Lung (tissue), 12 donors: ENCODE data around the gene NAXE. TPM values are rescaled to one million over a fixed set of nuclear protein-coding genes. Genes with fewer than 3 reads are reported as not detected.
A peak's percentile ranks its signal among the peaks of the same experiment; 100 is the strongest.

Source experiments
- ATAC-seq: fragments of 200-7000 bp; cut with Tn5 transposase; one replicate; pipeline ENCODE4 v1.9.1; 2020; ENCODE audit warnings: moderate number of reproducible peaks; ENCODE audit not compliant: insufficient read depth, low FRiP score
- DNase-seq, 3 donors: peaks; one replicate each; pipeline ENCODE4 v3.0.0-alpha.2; 2013 to 2017
- H3K27ac ChIP-seq, 2 donors: one replicate each; pipeline ENCODE4 v1.5.1; 2013; ENCODE audit warnings: mild to moderate bottlenecking in 2 of 2, moderate library complexity in 2 of 2, control low read depth in 1 of 2, inconsistent platforms in 1 of 2, low read depth in 1 of 2, low read length in 1 of 2
- H3K27me3 ChIP-seq, 3 donors: one replicate each; pipeline ENCODE4 v1.5.1; 2013; ENCODE audit warnings: low read length in 2 of 3; ENCODE audit not compliant: control insufficient read depth in 3 of 3, insufficient read depth in 3 of 3
- H3K36me3 ChIP-seq, 4 donors: one replicate each; pipeline ENCODE4 v1.5.1; 2013; ENCODE audit warnings: low read length in 4 of 4, mild to moderate bottlenecking in 1 of 4, moderate library complexity in 1 of 4; ENCODE audit not compliant: control insufficient read depth in 4 of 4, insufficient read depth in 4 of 4
- H3K4me1 ChIP-seq, 5 donors: one replicate each; pipeline ENCODE4 v1.5.1; 2013; ENCODE audit warnings: low read length in 5 of 5, mild to moderate bottlenecking in 2 of 5, moderate library complexity in 1 of 5; ENCODE audit not compliant: control insufficient read depth in 5 of 5, insufficient read depth in 5 of 5
- H3K4me3 ChIP-seq: one replicate; pipeline ENCODE4 v1.5.1; 2013; ENCODE audit warnings: mild to moderate bottlenecking, control low read depth, moderate library complexity
- H3K9ac ChIP-seq, 2 donors: one replicate each; pipeline ENCODE4 v1.5.1; 2013; ENCODE audit warnings: low read length in 2 of 2, control low read depth in 1 of 2; ENCODE audit not compliant: insufficient read depth in 1 of 2
- H3K9me3 ChIP-seq, 4 donors: one replicate each; pipeline ENCODE4 v1.5.1; 2013; ENCODE audit warnings: low read length in 3 of 4, mild to moderate bottlenecking in 1 of 4, moderate library complexity in 1 of 4; ENCODE audit not compliant: control insufficient read depth in 4 of 4, insufficient read depth in 3 of 4
- CTCF ChIP-seq: IDR thresholded peaks from 2 replicates; pipeline ENCODE4 v1.5.1; 2012; ENCODE audit warnings: mild to moderate bottlenecking; ENCODE audit errors: control extremely low read depth, extremely low read depth
- WGBS, 2 donors: extraction: QIAGEN DNeasy Blood & Tissue Kit; methylation state at CpG; one replicate each; pipeline ENCODE4 v1.1.7; 2013; 5-methylcytosine and 5-hydroxymethylcytosine counted together
- polyA plus RNA-seq, 2 donors: library from polyadenylated mRNA; stranded (reverse); fragments of 200-250 nt; gene quantifications; one replicate each; pipeline ENCODE4 v1.2.1, GENCODE V29; 2013
- total RNA-seq, 2 donors: library from RNA; depleted of rRNA in 1 of 2; stranded (reverse); fragments of >200 nt in 1 of 2; gene quantifications; one replicate each; pipeline ENCODE4 v1.2.1, GENCODE V29; 2014 to 2021
- donor health status: control.
- donor health status: control.
- donor health status: Bipolar disorder and iron deficiency.
- donor health status: healthy.
- donor health status: DM: yes; HTN: yes; CAD: no.

Gene NAXE
- total and polyA plus RNA-seq, 4 donors: 38.1 to 95.8 (median 78.8) TPM

- no peak for ATAC-seq
- peaks cover 0 to 13% (median 8%) of the 10 kb centered on the region in 5 donors for H3K4me1 ChIP-seq
- no peak for TF ChIP-seq CTCF
- peaks cover 5 to 65% (median 27%) of the 10 kb centered on the region in 3 donors for H3K27me3 ChIP-seq
- WGBS, 2 donors: 23 to 25% methylated on average over 6 of the region's 6 CpGs
- H3K4me3 ChIP-seq: no peak overlapping the region
- H3K9me3 ChIP-seq: peaks cover 0 to 5% (median 0%) of the 10 kb centered on the region in 4 donors
- H3K9ac ChIP-seq: no peak overlapping the region
- no peaks in the 10 kb centered on the region for H3K36me3 ChIP-seq
- no peak for DNase-seq
- H3K27ac ChIP-seq: no peak overlapping the region
These were observed 28.0 kb downstream of the NAXE start for GRCh38 chr1:156619582-156619955.

DNA sequence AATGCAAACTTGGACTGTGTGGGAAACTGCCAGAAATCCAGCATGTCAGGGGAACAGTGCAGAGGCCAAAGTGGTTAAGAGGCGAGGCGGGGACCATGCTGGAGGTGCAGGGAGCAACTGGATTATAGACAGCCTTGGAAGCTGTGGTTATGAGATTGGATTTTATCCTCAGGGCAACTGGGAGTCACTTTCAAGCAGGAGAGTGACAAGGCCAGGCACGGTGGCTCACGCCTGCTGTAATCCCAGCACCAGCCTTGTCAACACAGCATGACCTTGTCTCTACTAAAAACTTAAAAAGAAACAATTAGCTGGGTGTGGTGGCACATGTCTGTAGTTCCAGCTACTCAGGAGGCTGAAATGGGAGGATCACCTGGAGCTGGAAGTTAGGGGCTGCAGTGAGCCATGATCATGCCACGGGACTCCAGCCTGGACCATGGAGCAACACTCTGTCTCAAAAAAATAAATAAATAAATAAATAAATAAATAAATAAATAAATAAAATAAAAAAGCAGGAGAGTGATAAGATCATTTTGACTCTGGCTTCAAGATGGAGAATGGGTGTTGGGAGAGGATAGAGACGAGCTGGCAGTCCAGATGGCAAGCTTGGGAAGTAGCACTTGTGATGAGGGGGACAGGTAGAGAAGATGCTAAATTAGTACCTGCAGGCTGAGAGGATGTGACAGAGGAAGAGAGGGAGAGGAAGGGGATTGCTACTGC lies 31.2 kb downstream of the NAXE start:
- Histone ChIP-seq H3K27me3 (peaks cover 5 to 72% (median 44%) of the 10 kb centered on the region in 3 donors), H3K4me3 (no peak overlapping the region), H3K4me1 (peaks cover 0 to 18% (median 3%) of the 10 kb centered on the region in 5 donors), H3K27ac (no peak overlapping the region), H3K9ac (no peak overlapping the region), H3K36me3 (no peaks in the 10 kb centered on the region), H3K9me3 (peaks cover 0 to 5% (median 0%) of the 10 kb centered on the region in 4 donors)
- DNase-seq: no peak
- no peak for TF ChIP-seq CTCF
- ATAC-seq: no peak
- WGBS, 2 donors: 80 to 82% methylated on average over 6 of the region's 6 CpGs

DNA sequence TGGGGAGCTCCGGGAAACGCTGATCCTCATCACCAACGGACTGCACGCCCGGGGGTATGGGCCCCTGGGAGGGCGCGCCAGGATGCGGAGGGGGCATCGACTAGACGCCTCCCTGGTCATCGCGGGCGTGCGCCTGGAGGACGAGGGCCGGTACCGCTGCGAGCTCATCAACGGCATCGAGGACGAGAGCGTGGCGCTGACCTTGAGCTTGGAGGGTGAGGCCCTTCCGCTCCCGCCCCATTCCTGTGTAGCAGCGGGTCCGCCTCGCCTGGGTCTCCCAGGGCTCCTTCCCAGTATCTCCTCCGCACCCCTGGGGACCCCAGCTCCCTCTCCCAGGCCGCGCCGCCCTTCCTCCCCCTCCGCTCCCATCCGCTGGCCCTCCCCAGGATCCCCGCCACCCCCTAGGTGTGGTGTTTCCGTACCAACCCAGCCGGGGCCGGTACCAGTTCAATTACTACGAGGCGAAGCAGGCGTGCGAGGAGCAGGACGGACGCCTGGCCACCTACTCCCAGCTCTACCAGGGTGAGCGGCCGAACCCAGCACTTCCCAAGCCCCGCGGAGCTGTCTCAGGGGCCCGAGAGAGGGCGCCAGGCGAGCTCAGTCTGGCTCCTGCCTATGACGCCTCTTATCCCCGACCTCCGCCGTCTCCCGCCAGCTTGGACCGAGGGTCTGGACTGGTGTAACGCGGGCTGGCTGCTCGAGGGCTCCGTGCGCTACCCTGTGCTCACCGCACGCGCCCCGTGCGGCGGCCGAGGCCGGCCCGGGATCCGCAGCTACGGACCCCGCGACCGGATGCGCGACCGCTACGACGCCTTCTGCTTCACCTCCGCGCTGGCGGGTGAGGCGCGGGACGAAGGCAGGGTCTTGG lies 32.6 kb downstream of the NAXE start:
- WGBS, 2 donors: 1 to 2% methylated on average over 78 to 87 of the region's 87 CpGs
- Histone ChIP-seq H3K4me1 (peaks cover 0 to 18% (median 3%) of the 10 kb centered on the region in 5 donors), H3K27me3 (peaks cover 5 to 64% (median 44%) of the 10 kb centered on the region in 3 donors), H3K9ac (no peak overlapping the region), H3K9me3 (peaks cover 0 to 5% (median 0%) of the 10 kb centered on the region in 4 donors), H3K4me3 (no peak overlapping the region), H3K36me3 (no peaks in the 10 kb centered on the region), H3K27ac (peak overlapping the region in 1 of 2 donors; percentile 28)
- TF ChIP-seq CTCF: no peak
- no peak for ATAC-seq
- peak; percentile 51 to 65 (median 51) for DNase-seq
